Suprapubic skin (tissue), 4 donors: Measurements from ENCODE around the gene PUS7.

Experiments
- CTCF ChIP-seq, 2 donors: fragments of 200-600 bp in 1 of 2; fragments of 450-650 bp in 1 of 2; sonication (generic) in 1 of 2; IDR thresholded peaks; one replicate each; pipeline ENCODE4 v1.5.1; 2016 to 2019; ENCODE audit warnings: antibody characterized with exemption in 2 of 2, mild to moderate bottlenecking in 1 of 2, moderate library complexity in 1 of 2
- EP300 ChIP-seq: sonication (generic); formaldehyde crosslinking; IDR thresholded peaks from one replicate; pipeline ENCODE4 v1.6.1; 2017; ENCODE audit warnings: antibody characterized with exemption
- POLR2A ChIP-seq, 2 donors: fragments of 450-650 bp; IDR thresholded peaks; one replicate each; pipeline ENCODE4 v1.6.1; 2017; ENCODE audit warnings: antibody characterized with exemption in 2 of 2, mild to moderate bottlenecking in 2 of 2, moderate library complexity in 2 of 2
- POLR2AphosphoS5 ChIP-seq, 3 donors: sonication (generic); formaldehyde crosslinking; IDR thresholded peaks; one replicate each; pipeline ENCODE4 v1.6.1; 2017; ENCODE audit warnings: antibody characterized with exemption in 3 of 3

- TF ChIP-seq POLR2A (IDR thresholded peaks at IDR 0.05) (no peak), CTCF (IDR thresholded peaks at IDR 0.05) (no peak), POLR2AphosphoS5 (IDR thresholded peaks at IDR 0.05) (no peak), EP300 (no peak)
These were observed 44.2 kb downstream of the PUS7 start for GRCh38 chr7:105477908-105478307.
